Trophoblast cell (in vitro differentiated cells and primary cell): ENCODE data around the gene KLHL36.

ENCODE experiments used
- DNase-seq, 2 donors: peaks; one replicate each; pipeline ENCODE4 v3.0.0-alpha.2; 2016
- H2AFZ ChIP-seq: 2 replicates; pipeline ENCODE4 v1.6.1; 2013; ENCODE audit warnings: low read length, moderate library complexity, mild to moderate bottlenecking; ENCODE audit not compliant: insufficient read depth, poor library complexity
- H2AK5ac ChIP-seq: 2 replicates; pipeline ENCODE4 v1.6.1; 2013; ENCODE audit warnings: mild to moderate bottlenecking, low read length
- H2BK120ac ChIP-seq: 2 replicates; pipeline ENCODE4 v1.6.1; 2013; ENCODE audit warnings: low read length, mild to moderate bottlenecking, moderate library complexity; ENCODE audit not compliant: insufficient read depth, poor library complexity
- H2BK12ac ChIP-seq: 2 replicates; pipeline ENCODE4 v1.6.1; 2013; ENCODE audit warnings: mild to moderate bottlenecking, low read length, moderate library complexity
- H2BK5ac ChIP-seq: 2 replicates; pipeline ENCODE4 v1.6.1; 2013; ENCODE audit warnings: low read length, low read depth, moderate library complexity, mild to moderate bottlenecking; ENCODE audit not compliant: poor library complexity
- H3K14ac ChIP-seq: 2 replicates; pipeline ENCODE4 v1.6.1; 2013; ENCODE audit warnings: mild to moderate bottlenecking, low read length
- H3K18ac ChIP-seq: 2 replicates; pipeline ENCODE4 v1.6.1; 2013; ENCODE audit warnings: mild to moderate bottlenecking, low read length
- H3K23ac ChIP-seq: 2 replicates; pipeline ENCODE4 v1.6.1; 2013; ENCODE audit warnings: low read length
- H3K27ac ChIP-seq: 2 replicates; pipeline ENCODE4 v1.5.1; 2013; ENCODE audit warnings: low read depth, mild to moderate bottlenecking, inconsistent platforms, low read length, moderate library complexity
- H3K27me3 ChIP-seq: 2 replicates; pipeline ENCODE4 v1.6.1; 2013; ENCODE audit warnings: inconsistent platforms, mild to moderate bottlenecking, low read length, moderate library complexity; ENCODE audit not compliant: insufficient read depth
- H3K36me3 ChIP-seq, 2 experiments: 1 replicate in 1 of 2; 2 replicates in 1 of 2; pipeline ENCODE4 v1.6.1; 2013; ENCODE audit warnings: low read length in 2 of 2, mild to moderate bottlenecking in 2 of 2, moderate library complexity in 1 of 2; ENCODE audit not compliant: insufficient read depth in 2 of 2, control insufficient read depth in 1 of 2
- H3K4ac ChIP-seq: 2 replicates; pipeline ENCODE4 v1.6.1; 2013; ENCODE audit warnings: low read depth, mild to moderate bottlenecking, low read length, moderate library complexity
- H3K4me1 ChIP-seq, 2 experiments: 1 replicate in 1 of 2; 2 replicates in 1 of 2; pipeline ENCODE4 v1.6.1; 2013; ENCODE audit warnings: low read length in 2 of 2, mild to moderate bottlenecking in 2 of 2, moderate library complexity in 1 of 2; ENCODE audit not compliant: insufficient read depth in 2 of 2, control insufficient read depth in 1 of 2
- H3K4me2 ChIP-seq: 2 replicates; pipeline ENCODE4 v1.6.1; 2013; ENCODE audit warnings: inconsistent platforms, mild to moderate bottlenecking, low read length, moderate library complexity
- H3K4me3 ChIP-seq: 2 replicates; pipeline ENCODE4 v1.5.1; 2013; ENCODE audit warnings: mild to moderate bottlenecking, low read depth, low read length, inconsistent platforms
- H3K79me1 ChIP-seq: one replicate; pipeline ENCODE4 v1.6.1; 2013; ENCODE audit warnings: low read length
- H3K79me2 ChIP-seq: 2 replicates; pipeline ENCODE4 v1.6.1; 2013; ENCODE audit warnings: low read length, mild to moderate bottlenecking; ENCODE audit not compliant: control insufficient read depth, insufficient read depth, poor library complexity
- H3K9ac ChIP-seq: 2 replicates; pipeline ENCODE4 v1.6.1; 2013; ENCODE audit warnings: mild to moderate bottlenecking, low read length
- H3K9me3 ChIP-seq: 2 replicates; pipeline ENCODE4 v1.6.1; 2013; ENCODE audit warnings: low read depth, mild to moderate bottlenecking, control low read depth, inconsistent platforms, low read length; ENCODE audit not compliant: insufficient read depth
- H4K12ac ChIP-seq: 2 replicates; pipeline ENCODE4 v1.6.1; 2013; ENCODE audit warnings: low read depth, mild to moderate bottlenecking, low read length, moderate library complexity
- H4K8ac ChIP-seq: 2 replicates; pipeline ENCODE4 v1.6.1; 2013; ENCODE audit warnings: low read depth, mild to moderate bottlenecking, low read length, moderate library complexity
- H4K91ac ChIP-seq: one replicate; pipeline ENCODE4 v1.6.1; 2013; ENCODE audit warnings: low read depth, mild to moderate bottlenecking, low read length, moderate library complexity
- WGBS: extraction: QIAGEN DNeasy Blood & Tissue Kit; methylation state at CpG from one replicate; pipeline ENCODE4 v1.1.7; 2013; ENCODE audit warnings: missing lambda C conversion rate; ENCODE audit not compliant: insufficient read length, insufficient coverage; ENCODE audit errors: extremely low coverage; 5-methylcytosine and 5-hydroxymethylcytosine counted together

The KLHL36 gene

GRCh38 chr16:84665359-84665758 lies 17.0 kb downstream of the KLHL36 start:
- Histone ChIP-seq H3K9ac (no peak overlapping the region), H3K4me2 (no peak overlapping the region), H2BK120ac (no peak overlapping the region), H4K8ac (no peak overlapping the region), H4K12ac (no peak overlapping the region), H2BK5ac (no peak overlapping the region), H3K4ac (no peak overlapping the region), H2BK12ac (no peak overlapping the region), H3K79me2 (no peaks in the 10 kb centered on the region), H3K36me3 (peaks cover 21 to 39% of the 10 kb centered on the region in 2 experiments), H2AFZ (no peak overlapping the region), H3K4me1 (no peaks in the 10 kb centered on the region), H2AK5ac (no peak overlapping the region), H3K27ac (no peak overlapping the region), H3K79me1 (no peaks in the 10 kb centered on the region), H3K27me3 (no peaks in the 10 kb centered on the region), H3K4me3 (no peak overlapping the region), H4K91ac (no peak overlapping the region), H3K23ac (no peak overlapping the region), H3K14ac (no peak overlapping the region), H3K9me3 (no peaks in the 10 kb centered on the region), H3K18ac (no peak overlapping the region)
- DNase-seq, result no peak
- WGBS, result no CpG with 5 or more reads among the region's 2 CpGs

- WGBS, result no CpG with 5 or more reads among the region's 7 CpGs
- Histone ChIP-seq H2AFZ (no peak overlapping the region), H4K91ac (no peak overlapping the region)
Measured at GRCh38 chr16:84665843-84666242, 17.5 kb downstream of the KLHL36 start.

GRCh38 chr16:84667600-84668309 lies 19.4 kb downstream of the KLHL36 start:
- no peak overlapping the region for H4K91ac ChIP-seq
- no peak overlapping the region for H2BK120ac ChIP-seq
- no peak overlapping the region for H3K18ac ChIP-seq
- no peak overlapping the region for H3K9ac ChIP-seq
- H3K36me3 ChIP-seq, result peaks cover 6 to 20% of the 10 kb centered on the region in 2 experiments
- H4K8ac ChIP-seq, result no peak overlapping the region
- H2AFZ ChIP-seq, result no peak overlapping the region
- H2BK5ac ChIP-seq, result no peak overlapping the region
- no peak overlapping the region for H2BK12ac ChIP-seq
- no peak overlapping the region for H4K12ac ChIP-seq
- no peak overlapping the region for H3K23ac ChIP-seq
- H3K79me1 ChIP-seq, result no peaks in the 10 kb centered on the region
- no peaks in the 10 kb centered on the region for H3K79me2 ChIP-seq
- no peak overlapping the region for H3K4me3 ChIP-seq
- H3K14ac ChIP-seq, result no peak overlapping the region
- no peak overlapping the region for H3K4ac ChIP-seq
- no peak for DNase-seq
- no peak overlapping the region for H3K27ac ChIP-seq
- H2AK5ac ChIP-seq, result no peak overlapping the region
- H3K9me3 ChIP-seq, result no peaks in the 10 kb centered on the region
- no peak overlapping the region for H3K4me2 ChIP-seq
- H3K27me3 ChIP-seq, result no peaks in the 10 kb centered on the region
- WGBS, result no CpG with 5 or more reads among the region's 16 CpGs
- H3K4me1 ChIP-seq, result no peaks in the 10 kb centered on the region

More at GRCh38 chr16:84665843-84666242, 17.5 kb downstream of the KLHL36 start:
- H2BK120ac ChIP-seq, result no peak overlapping the region
- H3K9me3 ChIP-seq, result no peaks in the 10 kb centered on the region
- peaks cover 20 to 36% of the 10 kb centered on the region in 2 experiments for H3K36me3 ChIP-seq
- no peak overlapping the region for H3K18ac ChIP-seq
- no peak overlapping the region for H3K27ac ChIP-seq
- no peaks in the 10 kb centered on the region for H3K79me1 ChIP-seq
- H3K9ac ChIP-seq, result no peak overlapping the region
- no peak overlapping the region for H3K4me3 ChIP-seq
- no peak overlapping the region for H3K14ac ChIP-seq
- H3K27me3 ChIP-seq, result no peaks in the 10 kb centered on the region
- no peak for DNase-seq
- H2BK5ac ChIP-seq, result no peak overlapping the region
- no peak overlapping the region for H2AK5ac ChIP-seq
- H3K79me2 ChIP-seq, result no peaks in the 10 kb centered on the region
- no peaks in the 10 kb centered on the region for H3K4me1 ChIP-seq
- no peak overlapping the region for H3K4ac ChIP-seq
- H4K8ac ChIP-seq, result no peak overlapping the region
- no peak overlapping the region for H4K12ac ChIP-seq
- H3K4me2 ChIP-seq, result no peak overlapping the region
- H3K23ac ChIP-seq, result no peak overlapping the region
- no peak overlapping the region for H2BK12ac ChIP-seq

- Histone ChIP-seq H3K27ac (no peak overlapping the region), H3K4ac (no peak overlapping the region), H2BK5ac (no peak overlapping the region), H4K8ac (no peak overlapping the region), H3K9me3 (no peaks in the 10 kb centered on the region), H3K79me1 (no peaks in the 10 kb centered on the region), H3K4me1 (no peaks in the 10 kb centered on the region), H3K9ac (no peak overlapping the region), H4K91ac (no peak overlapping the region), H3K4me2 (no peak overlapping the region), H3K27me3 (no peaks in the 10 kb centered on the region), H2BK120ac (no peak overlapping the region), H3K79me2 (no peaks in the 10 kb centered on the region), H2AK5ac (no peak overlapping the region), H3K18ac (no peak overlapping the region), H3K14ac (no peak overlapping the region), H3K4me3 (no peak overlapping the region), H4K12ac (no peak overlapping the region), H3K23ac (no peak overlapping the region), H2AFZ (no peak overlapping the region), H3K36me3 (peaks cover 0 to 8% of the 10 kb centered on the region in 2 experiments), H2BK12ac (no peak overlapping the region)
- no peak for DNase-seq
- no CpG with 5 or more reads among the region's 12 CpGs for WGBS
Measured at GRCh38 chr16:84670063-84670462, 21.8 kb downstream of the KLHL36 start.
